Breast epithelium (tissue), 4 donors: ENCODE data around the gene PLD3. TPM values are rescaled to one million over a fixed set of nuclear protein-coding genes. Genes with fewer than 3 reads are reported as not detected.

ENCODE experiments used
- DNase-seq, 2 donors: peaks; one replicate each; pipeline ENCODE4 v3.0.0-alpha.2; 2019; ENCODE audit warnings: low spot score in 2 of 2
- H3K27ac ChIP-seq, 2 donors: fragments of 200-600 bp; sonication (generic) in 1 of 2; one replicate each; pipeline ENCODE4 v1.5.1; 2016 to 2019; ENCODE audit warnings: mild to moderate bottlenecking in 1 of 2
- H3K27me3 ChIP-seq, 2 donors: fragments of 200-600 bp; sonication (generic) in 1 of 2; one replicate each; pipeline versions ENCODE4 v1.5.1 to v1.6.0; 2017 to 2019; ENCODE audit warnings: control low read depth in 1 of 2, mild to moderate bottlenecking in 1 of 2
- H3K36me3 ChIP-seq: fragments of 200-600 bp; one replicate; pipeline ENCODE4 v1.5.1; 2019
- H3K4me1 ChIP-seq, 2 donors: fragments of 200-600 bp; sonication (generic); one replicate each; pipeline ENCODE4 v1.5.1; 2016 to 2019; ENCODE audit warnings: control low read depth in 1 of 2
- H3K4me3 ChIP-seq, 3 donors: fragments of 200-600 bp; sonication (generic); 1 replicate in 2 of 3; 2 replicates in 1 of 3; pipeline ENCODE4 v1.5.1; 2016 to 2019; ENCODE audit warnings: mild to moderate bottlenecking in 3 of 3, moderate library complexity in 2 of 3
- H3K9me3 ChIP-seq, 2 donors: fragments of 200-600 bp; sonication (generic) in 1 of 2; one replicate each; pipeline ENCODE4 v1.5.1; 2016 to 2019; ENCODE audit warnings: control low read depth in 1 of 2
- POLR2A ChIP-seq: fragments of 450-650 bp; IDR thresholded peaks from one replicate; pipeline ENCODE4 v1.6.1; 2016; ENCODE audit warnings: antibody characterized with exemption, mild to moderate bottlenecking, moderate library complexity
- POLR2AphosphoS5 ChIP-seq, 3 donors: sonication (generic); formaldehyde crosslinking; IDR thresholded peaks; one replicate each; pipeline ENCODE4 v1.6.1; 2017; ENCODE audit warnings: antibody characterized with exemption in 3 of 3
- intact Hi-C: fragments of 100-400 bp; cut with DNase I; formaldehyde crosslinking; loops from one replicate; pipeline ENCODE4 v1.15.1; 2023; ENCODE audit warnings: low total_unique reads
- total RNA-seq, 3 donors: library from RNA; depleted of rRNA; stranded (reverse); fragments of >200 nt; gene quantifications; one replicate each; pipeline ENCODE4 v1.1.0, GENCODE V29; 2016
- TF ChIP-seq, protein P1 (sequence below), 3 donors: fragments of 450-650 bp; IDR thresholded peaks; one replicate each; pipeline ENCODE4 v1.5.1; 2016 to 2017; ENCODE audit warnings: antibody characterized with exemption in 3 of 3, mild to moderate bottlenecking in 3 of 3, moderate library complexity in 3 of 3

Gene PLD3
- total RNA-seq, 3 donors from 2014 or later: 165 to 473 (median 221) TPM

DNA sequence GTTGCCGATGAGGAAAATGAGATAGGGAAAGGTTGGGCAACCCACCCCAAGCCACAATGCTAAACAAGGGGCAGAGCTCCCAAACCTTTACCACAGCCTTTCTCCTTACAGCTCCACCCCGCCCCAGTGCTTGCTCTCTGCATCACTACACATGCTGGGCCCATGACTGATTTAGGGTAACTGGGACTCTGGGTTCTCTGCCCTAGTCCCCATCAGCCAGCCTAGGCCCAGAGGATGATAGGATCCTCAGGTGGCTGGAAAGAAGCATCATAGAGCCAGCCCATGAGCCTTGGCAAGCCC lies 11.9 kb upstream of the PLD3 start:
- H3K36me3 ChIP-seq: no peaks in the 10 kb centered on the region
- H3K27me3 ChIP-seq: no peaks in the 10 kb centered on the region
- intact Hi-C loops: loop anchor here (1.0 kb wide), 1 partner anchor 45 kb away; no protein-coding TSS in a partner anchor
- no peak overlapping the region for H3K27ac ChIP-seq
- no peaks in the 10 kb centered on the region for H3K9me3 ChIP-seq
- peaks cover 0 to under 1% of the 10 kb centered on the region in 2 donors for H3K4me1 ChIP-seq
- TF ChIP-seq POLR2AphosphoS5 (IDR thresholded peaks at IDR 0.05) (no peak), POLR2A (no peak)
- TF ChIP-seq, protein P1, sequence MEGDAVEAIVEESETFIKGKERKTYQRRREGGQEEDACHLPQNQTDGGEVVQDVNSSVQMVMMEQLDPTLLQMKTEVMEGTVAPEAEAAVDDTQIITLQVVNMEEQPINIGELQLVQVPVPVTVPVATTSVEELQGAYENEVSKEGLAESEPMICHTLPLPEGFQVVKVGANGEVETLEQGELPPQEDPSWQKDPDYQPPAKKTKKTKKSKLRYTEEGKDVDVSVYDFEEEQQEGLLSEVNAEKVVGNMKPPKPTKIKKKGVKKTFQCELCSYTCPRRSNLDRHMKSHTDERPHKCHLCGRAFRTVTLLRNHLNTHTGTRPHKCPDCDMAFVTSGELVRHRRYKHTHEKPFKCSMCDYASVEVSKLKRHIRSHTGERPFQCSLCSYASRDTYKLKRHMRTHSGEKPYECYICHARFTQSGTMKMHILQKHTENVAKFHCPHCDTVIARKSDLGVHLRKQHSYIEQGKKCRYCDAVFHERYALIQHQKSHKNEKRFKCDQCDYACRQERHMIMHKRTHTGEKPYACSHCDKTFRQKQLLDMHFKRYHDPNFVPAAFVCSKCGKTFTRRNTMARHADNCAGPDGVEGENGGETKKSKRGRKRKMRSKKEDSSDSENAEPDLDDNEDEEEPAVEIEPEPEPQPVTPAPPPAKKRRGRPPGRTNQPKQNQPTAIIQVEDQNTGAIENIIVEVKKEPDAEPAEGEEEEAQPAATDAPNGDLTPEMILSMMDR (IDR thresholded peaks at IDR 0.05): no peak
- no peak overlapping the region for H3K4me3 ChIP-seq
- DNase-seq: no peak

- Histone ChIP-seq H3K4me1 (peaks cover 0 to 6% of the 10 kb centered on the region in 2 donors), H3K27me3 (no peaks in the 10 kb centered on the region), H3K4me3 (no peak overlapping the region), H3K36me3 (no peaks in the 10 kb centered on the region), H3K9me3 (no peaks in the 10 kb centered on the region), H3K27ac (no peak overlapping the region)
- TF ChIP-seq POLR2A (no peak), POLR2AphosphoS5 (IDR thresholded peaks at IDR 0.05) (no peak)
- TF ChIP-seq, protein P1 (IDR thresholded peaks at IDR 0.05): no peak
- DNase-seq: no peak
- intact Hi-C loops: no loop called here
These were observed 11.4 kb upstream of the PLD3 start for GRCh38 chr19:40337107-40337506.

DNA sequence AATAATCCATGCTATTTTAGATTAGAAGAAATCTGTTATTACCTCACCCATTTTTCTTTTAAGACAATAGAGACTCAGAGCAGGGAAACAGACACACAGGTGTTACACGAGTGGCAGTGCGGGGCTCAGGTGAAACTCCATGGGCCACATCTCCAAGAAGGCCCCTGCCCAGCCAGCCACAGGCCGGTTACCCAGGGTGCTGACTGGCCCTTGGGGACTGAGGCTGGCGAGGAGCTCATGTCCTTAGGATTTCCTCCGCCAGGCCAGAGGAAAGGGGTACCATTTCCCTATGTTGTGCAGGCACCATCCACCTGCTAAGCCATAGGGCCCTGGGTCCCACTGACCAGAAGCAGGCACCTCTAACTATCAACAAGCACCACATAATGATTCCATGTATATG lies 10.9 kb upstream of the PLD3 start:
- H3K27ac ChIP-seq: no peak overlapping the region
- H3K27me3 ChIP-seq: no peaks in the 10 kb centered on the region
- H3K9me3 ChIP-seq: no peaks in the 10 kb centered on the region
- intact Hi-C loops: no loop called here
- no peak for DNase-seq
- TF ChIP-seq, protein P1 (IDR thresholded peaks at IDR 0.05): no peak
- TF ChIP-seq POLR2AphosphoS5 (IDR thresholded peaks at IDR 0.05): no peak
- no peak overlapping the region for H3K4me3 ChIP-seq
- peaks cover 0 to 8% of the 10 kb centered on the region in 2 donors for H3K4me1 ChIP-seq
- no peaks in the 10 kb centered on the region for H3K36me3 ChIP-seq

GRCh38 chr19:40339018-40339728 lies 9.3 kb upstream of the PLD3 start:
- TF ChIP-seq POLR2AphosphoS5 (IDR thresholded peaks at IDR 0.05) (no peak), POLR2A (no peak)
- TF ChIP-seq, protein P1 (IDR thresholded peaks at IDR 0.05): no peak
- no peaks in the 10 kb centered on the region for H3K27me3 ChIP-seq

GRCh38 chr19:40341601-40342482 lies 6.7 kb upstream of the PLD3 start:
- TF ChIP-seq, protein P1 (IDR thresholded peaks at IDR 0.05): no peak
- TF ChIP-seq POLR2A: peak; percentile 27
- peak; percentile 53 to 74 (median 62) for TF ChIP-seq POLR2AphosphoS5 (IDR thresholded peaks at IDR 0.05)
- Histone ChIP-seq H3K36me3 (no peaks in the 10 kb centered on the region), H3K27ac (peak overlapping the region; percentile 89 to 92), H3K27me3 (no peaks in the 10 kb centered on the region), H3K4me1 (peaks cover 0 to 8% of the 10 kb centered on the region in 2 donors), H3K9me3 (no peaks in the 10 kb centered on the region), H3K4me3 (peak overlapping the region in 2 of 3 donors; percentile 31 to 44)
- intact Hi-C loops: no loop called here
- peak; percentile 91 to 92 for DNase-seq

More at GRCh38 chr19:40339018-40339728, 9.3 kb upstream of the PLD3 start:
- Histone ChIP-seq H3K27ac (no peak overlapping the region), H3K4me1 (peaks cover 0 to 8% of the 10 kb centered on the region in 2 donors), H3K4me3 (no peak overlapping the region), H3K9me3 (no peaks in the 10 kb centered on the region), H3K36me3 (no peaks in the 10 kb centered on the region)
- DNase-seq: no peak
- intact Hi-C loops: no loop called here
